ENCODE results near the gene MEGF9. TPM values are rescaled to one million over a fixed set of nuclear protein-coding genes. Genes with fewer than 3 reads are reported as not detected.
"Not testable (repeated sequence)": the region's sequence is repeated elsewhere in the genome, so short reads cannot be mapped to it uniquely, and the experiment has no call there.

Gene MEGF9
- total RNA-seq, 1 donor from 2014 or later: 8.2 TPM

GRCh38 chr9:120562861-120563443 is 151.3 kb downstream of the MEGF9 start:
- intact Hi-C loops (cut with DNase I): no loop called here
- DNase-seq (ENCODE audit: low spot score): no peak

DNA sequence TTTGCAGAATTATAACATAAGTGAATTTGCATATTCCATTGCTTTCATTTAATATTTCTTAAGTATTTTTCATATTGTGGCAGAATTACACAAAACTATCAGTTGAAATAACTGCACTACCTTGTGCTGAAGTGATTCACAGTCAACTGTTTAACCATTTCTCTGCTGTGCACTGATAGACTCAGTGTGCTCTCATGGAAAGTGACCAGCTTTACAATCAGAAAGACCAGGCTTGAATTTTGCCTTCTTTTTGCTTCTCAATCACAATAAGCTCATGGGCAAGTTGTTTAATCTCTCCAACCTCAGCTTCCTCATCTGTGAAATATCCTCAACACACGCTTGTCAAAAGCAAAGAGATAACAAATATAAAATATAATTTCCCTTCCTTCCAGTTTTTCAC is 152.6 kb downstream of the MEGF9 start:
- intact Hi-C loops (cut with DNase I): no loop called here
- no peak for DNase-seq (ENCODE audit: low spot score)

DNA sequence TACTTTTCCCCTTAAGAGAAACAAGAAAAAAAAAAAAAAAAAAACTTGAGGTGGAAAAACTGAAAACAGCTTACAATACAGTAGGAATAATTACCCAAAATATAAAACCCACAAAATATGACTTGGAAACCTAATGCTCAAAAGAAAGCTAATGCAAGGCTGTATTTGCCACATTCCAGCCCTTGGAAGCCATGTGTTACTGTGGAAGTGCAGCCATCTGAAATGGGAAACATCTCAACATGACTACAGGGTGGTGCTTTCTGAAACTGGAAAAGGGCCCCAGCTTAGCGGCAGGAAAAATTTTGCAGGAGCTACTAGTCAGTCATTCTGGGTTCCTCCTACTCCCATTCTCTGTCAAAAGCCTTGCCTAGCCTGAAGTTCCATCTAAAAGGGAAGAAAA is 154.7 kb downstream of the MEGF9 start:
- intact Hi-C loops (cut with DNase I): no loop called here
- DNase-seq (ENCODE audit: low spot score): no peak

GRCh38 chr9:120558454-120558853 is 155.8 kb downstream of the MEGF9 start:
- DNase-seq (ENCODE audit: low spot score): no peak
- intact Hi-C loops (cut with DNase I): no loop called here

DNA sequence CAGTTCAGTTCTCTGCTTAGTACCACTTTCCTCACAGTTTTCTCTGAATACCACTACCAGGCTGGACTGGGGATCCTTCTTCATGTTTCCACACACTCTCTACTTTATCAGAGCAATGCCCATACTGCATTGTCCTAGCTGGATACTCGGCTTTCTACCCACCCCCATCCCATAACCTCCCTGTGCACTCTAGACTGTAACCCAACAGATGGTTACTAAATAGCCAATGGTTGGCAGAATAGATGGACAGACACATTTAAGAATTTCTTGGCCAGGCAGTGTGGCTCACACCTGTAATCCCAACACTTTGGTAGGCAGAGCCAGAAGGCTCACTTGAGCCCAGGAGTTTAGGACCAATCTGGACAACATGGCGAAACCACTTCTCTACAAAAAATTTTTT is 157.1 kb downstream of the MEGF9 start:
- no peak for DNase-seq (ENCODE audit: low spot score)
- intact Hi-C loops (cut with DNase I): no loop called here

- intact Hi-C loops (cut with DNase I): no loop called here
- DNase-seq (ENCODE audit: low spot score): no peak
Observed at GRCh38 chr9:120556775-120557174, 157.5 kb downstream of the MEGF9 start.

DNA sequence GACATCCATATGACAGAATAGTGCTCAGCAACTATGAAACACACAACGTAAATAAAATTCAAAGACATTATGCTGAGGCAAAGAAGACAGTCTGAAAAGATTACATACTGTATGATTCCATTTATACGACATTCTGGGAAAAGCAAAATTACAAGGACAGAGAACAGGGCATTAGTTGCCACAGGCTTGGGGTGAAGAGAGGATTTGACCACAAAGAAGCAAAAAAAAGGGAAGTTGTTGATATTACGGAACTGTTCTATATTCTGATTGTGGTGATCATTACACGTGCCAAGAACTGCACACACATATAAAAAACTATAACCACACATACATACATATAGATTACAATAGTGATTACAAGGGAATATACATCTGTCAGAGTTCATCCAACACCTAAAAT is 158.4 kb downstream of the MEGF9 start:
- no peak for DNase-seq (ENCODE audit: low spot score)
- intact Hi-C loops (cut with DNase I): no loop called here

GRCh38 chr9:120552210-120552704 is 162.0 kb downstream of the MEGF9 start:
- DNase-seq (ENCODE audit: low spot score); intact Hi-C loops (cut with DNase I): not testable (repeated sequence)

Other genes starting within 250 kb of the MEGF9 start
- 48.2 TPM for gene CDK5RAP2, start 134.3 kb downstream of the MEGF9 start, total RNA-seq
- gene FBXW2, start 78.9 kb upstream of the MEGF9 start, total RNA-seq: 46.2 TPM
- 13.5 TPM for gene PSMD5, start 128.5 kb upstream of the MEGF9 start, total RNA-seq
- 15.3 TPM for gene PHF19, start 162.7 kb upstream of the MEGF9 start, total RNA-seq
- gene TRAF1, start 212.3 kb upstream of the MEGF9 start, total RNA-seq: 2.4 TPM